WTC11 (cell line): ENCODE measurements around the gene GATB. TPM values are rescaled to one million over a fixed set of nuclear protein-coding genes. Genes with fewer than 3 reads are reported as not detected.

Source experiments
- ATAC-seq: fragments of 200-7000 bp; cut with Tn5 transposase; 2 replicates; pipeline ENCODE4 v1.10.0; 2021; ENCODE audit warnings: mild to moderate bottlenecking, moderate library complexity
- CTCF ChIA-PET: fragments of 300-600 bp; sonication (Branson Sonifier 250); formaldehyde crosslinking; loops from one replicate; lab custom pipeline; 2021; ENCODE audit warnings: antibody characterized with exemption; lab: Charles Lee
- POLR2A ChIA-PET: fragments of 350-600 bp; sonication (Branson Sonifier 250); formaldehyde crosslinking; loops from one replicate; lab custom pipeline; 2021; ENCODE audit warnings: antibody characterized with exemption; lab: Charles Lee
- DNase-seq: peaks from one replicate; pipeline ENCODE4 v3.0.0; 2021; ENCODE audit warnings: low spot score
- H3K27ac Mint-ChIP-seq: 2 replicates; pipeline ENCODE4 v1.8.0; 2021; ENCODE audit warnings: mixed read lengths
- H3K27me3 Mint-ChIP-seq: 2 replicates; pipeline ENCODE4 v1.8.0; 2021; ENCODE audit warnings: low read depth, mild to moderate bottlenecking, moderate library complexity, mixed read lengths
- H3K36me3 Mint-ChIP-seq: 2 replicates; pipeline ENCODE4 v1.8.0; 2021; ENCODE audit warnings: mixed read lengths
- H3K4me1 Mint-ChIP-seq: 2 replicates; pipeline ENCODE4 v1.8.0; 2022; ENCODE audit warnings: mixed read lengths
- H3K4me3 Mint-ChIP-seq: 2 replicates; pipeline ENCODE4 v1.8.0; 2021; ENCODE audit warnings: mild to moderate bottlenecking, moderate library complexity, mixed read lengths
- H3K9me3 Mint-ChIP-seq: 2 replicates; pipeline ENCODE4 v1.8.0; 2021; ENCODE audit warnings: mixed read lengths
- ATF2 ChIP-seq: sonication (generic); formaldehyde crosslinking; IDR thresholded peaks from 2 replicates; pipeline ENCODE4 v1.8.1; 2022; ENCODE audit warnings: low read depth, missing genetic modification reagents, borderline replicate concordance
- CBFB ChIP-seq: sonication (generic); formaldehyde crosslinking; IDR thresholded peaks from 2 replicates; pipeline ENCODE4 v1.8.1; 2022; ENCODE audit warnings: mild to moderate bottlenecking, low read depth, missing genetic modification reagents
- CREB1 ChIP-seq: sonication (generic); formaldehyde crosslinking; IDR thresholded peaks from 2 replicates; pipeline ENCODE4 v1.8.0; 2023; ENCODE audit warnings: mild to moderate bottlenecking, missing genetic modification reagents
- CTCF ChIP-seq: fragments of 200-600 bp; IDR thresholded peaks from 2 replicates; pipeline ENCODE4 v1.8.0; 2022; ENCODE audit warnings: antibody characterized with exemption
- ETV6 ChIP-seq: sonication (generic); formaldehyde crosslinking; IDR thresholded peaks from 2 replicates; pipeline ENCODE4 v1.8.1; 2022; ENCODE audit warnings: mild to moderate bottlenecking, missing genetic modification reagents
- FOXP4 ChIP-seq: sonication (generic); formaldehyde crosslinking; IDR thresholded peaks from 2 replicates; pipeline ENCODE4 v1.8.0; 2022; ENCODE audit warnings: mild to moderate bottlenecking, missing genetic modification reagents
- ZNF423 ChIP-seq: fragments of 250-450 bp; sonication (Bioruptor Pico); IDR thresholded peaks from 2 replicates; pipeline ENCODE4 v2.1.2; 2022; ENCODE audit warnings: mild to moderate bottlenecking, moderate library complexity
- total RNA-seq: library from RNA; stranded (reverse); gene quantifications from 3 replicates; pipeline ENCODE4 v1.2.3, GENCODE V29; 2021
- TF ChIP-seq, protein P1 (sequence below): sonication (generic); formaldehyde crosslinking; IDR thresholded peaks from 2 replicates; pipeline ENCODE4 v1.8.0; 2022; ENCODE audit warnings: missing genetic modification reagents
- TF ChIP-seq, protein P2 (sequence below): sonication (generic); formaldehyde crosslinking; IDR thresholded peaks from 2 replicates; pipeline ENCODE4 v1.8.1; 2022; ENCODE audit warnings: missing genetic modification reagents, borderline replicate concordance

GATB gene
- total RNA-seq, 1 experiment from 2014 or later, result 22.7 TPM

- no peak for TF ChIP-seq ATF2 (CRISPR knock-in tag)
- TF ChIP-seq ZNF423 (CRISPR knock-in tag), result no peak
- TF ChIP-seq CREB1 (CRISPR knock-in tag), result no peak
- TF ChIP-seq FOXP4 (CRISPR knock-in tag), result no peak
- TF ChIP-seq, protein P1, sequence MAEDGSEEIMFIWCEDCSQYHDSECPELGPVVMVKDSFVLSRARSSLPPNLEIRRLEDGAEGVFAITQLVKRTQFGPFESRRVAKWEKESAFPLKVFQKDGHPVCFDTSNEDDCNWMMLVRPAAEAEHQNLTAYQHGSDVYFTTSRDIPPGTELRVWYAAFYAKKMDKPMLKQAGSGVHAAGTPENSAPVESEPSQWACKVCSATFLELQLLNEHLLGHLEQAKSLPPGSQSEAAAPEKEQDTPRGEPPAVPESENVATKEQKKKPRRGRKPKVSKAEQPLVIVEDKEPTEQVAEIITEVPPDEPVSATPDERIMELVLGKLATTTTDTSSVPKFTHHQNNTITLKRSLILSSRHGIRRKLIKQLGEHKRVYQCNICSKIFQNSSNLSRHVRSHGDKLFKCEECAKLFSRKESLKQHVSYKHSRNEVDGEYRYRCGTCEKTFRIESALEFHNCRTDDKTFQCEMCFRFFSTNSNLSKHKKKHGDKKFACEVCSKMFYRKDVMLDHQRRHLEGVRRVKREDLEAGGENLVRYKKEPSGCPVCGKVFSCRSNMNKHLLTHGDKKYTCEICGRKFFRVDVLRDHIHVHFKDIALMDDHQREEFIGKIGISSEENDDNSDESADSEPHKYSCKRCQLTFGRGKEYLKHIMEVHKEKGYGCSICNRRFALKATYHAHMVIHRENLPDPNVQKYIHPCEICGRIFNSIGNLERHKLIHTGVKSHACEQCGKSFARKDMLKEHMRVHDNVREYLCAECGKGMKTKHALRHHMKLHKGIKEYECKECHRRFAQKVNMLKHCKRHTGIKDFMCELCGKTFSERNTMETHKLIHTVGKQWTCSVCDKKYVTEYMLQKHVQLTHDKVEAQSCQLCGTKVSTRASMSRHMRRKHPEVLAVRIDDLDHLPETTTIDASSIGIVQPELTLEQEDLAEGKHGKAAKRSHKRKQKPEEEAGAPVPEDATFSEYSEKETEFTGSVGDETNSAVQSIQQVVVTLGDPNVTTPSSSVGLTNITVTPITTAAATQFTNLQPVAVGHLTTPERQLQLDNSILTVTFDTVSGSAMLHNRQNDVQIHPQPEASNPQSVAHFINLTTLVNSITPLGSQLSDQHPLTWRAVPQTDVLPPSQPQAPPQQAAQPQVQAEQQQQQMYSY (CRISPR knock-in tag), result no peak
- TF ChIP-seq ETV6, result no peak
- no peak for TF ChIP-seq CTCF
These were observed 24.8 kb upstream of the GATB start (continued) for GRCh38 chr4:151785484-151786157.

- Mint-ChIP-seq H3K36me3 (peaks cover 2% of the 10 kb centered on the region; the same call in 1 of the 2 replicates), H3K27me3 (peaks cover 44% of the 10 kb centered on the region), H3K27ac (no peak overlapping the region), H3K4me3 (no peak overlapping the region), H3K9me3 (peaks cover 6% of the 10 kb centered on the region; the same call in 1 of the 2 replicates), H3K4me1 (peaks cover 37% of the 10 kb centered on the region)
- ChIA-PET CTCF (interaction anchor here (1.4 kb wide), 1 partner anchor 17 kb away, joined by 6 read pairs; no protein-coding TSS in a partner anchor), POLR2A (no interaction called here)
- no peak for DNase-seq
- ATAC-seq, result no peak
- no peak for TF ChIP-seq CBFB
- TF ChIP-seq, protein P2, sequence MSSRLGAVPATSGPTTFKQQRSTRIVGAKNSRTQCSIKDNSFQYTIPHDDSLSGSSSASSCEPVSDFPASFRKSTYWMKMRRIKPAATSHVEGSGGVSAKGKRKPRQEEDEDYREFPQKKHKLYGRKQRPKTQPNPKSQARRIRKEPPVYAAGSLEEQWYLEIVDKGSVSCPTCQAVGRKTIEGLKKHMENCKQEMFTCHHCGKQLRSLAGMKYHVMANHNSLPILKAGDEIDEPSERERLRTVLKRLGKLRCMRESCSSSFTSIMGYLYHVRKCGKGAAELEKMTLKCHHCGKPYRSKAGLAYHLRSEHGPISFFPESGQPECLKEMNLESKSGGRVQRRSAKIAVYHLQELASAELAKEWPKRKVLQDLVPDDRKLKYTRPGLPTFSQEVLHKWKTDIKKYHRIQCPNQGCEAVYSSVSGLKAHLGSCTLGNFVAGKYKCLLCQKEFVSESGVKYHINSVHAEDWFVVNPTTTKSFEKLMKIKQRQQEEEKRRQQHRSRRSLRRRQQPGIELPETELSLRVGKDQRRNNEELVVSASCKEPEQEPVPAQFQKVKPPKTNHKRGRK (CRISPR knock-in tag), result no peak
- TF ChIP-seq, protein P1 (CRISPR knock-in tag), result no peak
These were observed 23.9 kb upstream of the GATB start for GRCh38 chr4:151784706-151785105.
